Epithelial cell of proximal tubule (primary cell): ENCODE results near the gene DCAF8. TPM values are rescaled to one million over a fixed set of nuclear protein-coding genes. Genes with fewer than 3 reads are reported as not detected.
"Not testable (repeated sequence)": the region's sequence is repeated elsewhere in the genome, so short reads cannot be mapped to it uniquely, and the experiment has no call there.

Experiments used
- DNase-seq: peaks from one replicate; pipeline ENCODE4 v3.0.0-alpha.2; 2011; ENCODE audit warnings: low read depth
- H3K4me3 ChIP-seq: 2 replicates; pipeline ENCODE4 v1.5.1; 2011; ENCODE audit warnings: low read depth, mild to moderate bottlenecking, low read length
- total RNA-seq: library from RNA; depleted of rRNA; stranded (reverse); fragments of >200 nt; gene quantifications from 2 replicates; pipeline ENCODE4 v1.2.3, GENCODE V29; 2015
- TF ChIP-seq, protein P1 (sequence below): conservative IDR thresholded peaks from 2 replicates; pipeline ENCODE4 v1.5.1; 2012; ENCODE audit warnings: low read depth, mild to moderate bottlenecking, low read length

DCAF8 gene
- total RNA-seq, 1 donor from 2014 or later: 32.3 TPM

DNA sequence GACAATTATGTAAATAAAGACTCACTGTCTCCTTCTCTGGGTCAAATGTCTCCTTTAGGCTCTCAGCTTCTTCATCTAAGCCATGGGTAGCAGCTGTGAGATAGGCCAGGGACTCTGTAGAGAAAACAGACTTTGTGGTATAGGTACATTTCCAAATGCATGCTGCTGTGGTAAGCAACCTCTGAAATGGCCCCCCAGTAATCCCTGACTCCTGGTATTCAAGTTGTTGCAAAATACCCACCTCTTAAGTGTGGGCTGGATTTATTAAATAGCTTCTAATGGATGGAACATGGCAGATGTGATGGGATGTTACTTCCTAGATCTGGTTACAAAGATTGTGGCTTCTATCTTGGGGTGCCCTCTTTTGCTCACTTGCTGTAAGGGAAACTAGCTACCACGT, 33.7 kb upstream of the DCAF8 start:
- H3K4me3 ChIP-seq: no peak overlapping the region
- TF ChIP-seq, protein P1, sequence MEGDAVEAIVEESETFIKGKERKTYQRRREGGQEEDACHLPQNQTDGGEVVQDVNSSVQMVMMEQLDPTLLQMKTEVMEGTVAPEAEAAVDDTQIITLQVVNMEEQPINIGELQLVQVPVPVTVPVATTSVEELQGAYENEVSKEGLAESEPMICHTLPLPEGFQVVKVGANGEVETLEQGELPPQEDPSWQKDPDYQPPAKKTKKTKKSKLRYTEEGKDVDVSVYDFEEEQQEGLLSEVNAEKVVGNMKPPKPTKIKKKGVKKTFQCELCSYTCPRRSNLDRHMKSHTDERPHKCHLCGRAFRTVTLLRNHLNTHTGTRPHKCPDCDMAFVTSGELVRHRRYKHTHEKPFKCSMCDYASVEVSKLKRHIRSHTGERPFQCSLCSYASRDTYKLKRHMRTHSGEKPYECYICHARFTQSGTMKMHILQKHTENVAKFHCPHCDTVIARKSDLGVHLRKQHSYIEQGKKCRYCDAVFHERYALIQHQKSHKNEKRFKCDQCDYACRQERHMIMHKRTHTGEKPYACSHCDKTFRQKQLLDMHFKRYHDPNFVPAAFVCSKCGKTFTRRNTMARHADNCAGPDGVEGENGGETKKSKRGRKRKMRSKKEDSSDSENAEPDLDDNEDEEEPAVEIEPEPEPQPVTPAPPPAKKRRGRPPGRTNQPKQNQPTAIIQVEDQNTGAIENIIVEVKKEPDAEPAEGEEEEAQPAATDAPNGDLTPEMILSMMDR: no peak
- DNase-seq: no peak

DNA sequence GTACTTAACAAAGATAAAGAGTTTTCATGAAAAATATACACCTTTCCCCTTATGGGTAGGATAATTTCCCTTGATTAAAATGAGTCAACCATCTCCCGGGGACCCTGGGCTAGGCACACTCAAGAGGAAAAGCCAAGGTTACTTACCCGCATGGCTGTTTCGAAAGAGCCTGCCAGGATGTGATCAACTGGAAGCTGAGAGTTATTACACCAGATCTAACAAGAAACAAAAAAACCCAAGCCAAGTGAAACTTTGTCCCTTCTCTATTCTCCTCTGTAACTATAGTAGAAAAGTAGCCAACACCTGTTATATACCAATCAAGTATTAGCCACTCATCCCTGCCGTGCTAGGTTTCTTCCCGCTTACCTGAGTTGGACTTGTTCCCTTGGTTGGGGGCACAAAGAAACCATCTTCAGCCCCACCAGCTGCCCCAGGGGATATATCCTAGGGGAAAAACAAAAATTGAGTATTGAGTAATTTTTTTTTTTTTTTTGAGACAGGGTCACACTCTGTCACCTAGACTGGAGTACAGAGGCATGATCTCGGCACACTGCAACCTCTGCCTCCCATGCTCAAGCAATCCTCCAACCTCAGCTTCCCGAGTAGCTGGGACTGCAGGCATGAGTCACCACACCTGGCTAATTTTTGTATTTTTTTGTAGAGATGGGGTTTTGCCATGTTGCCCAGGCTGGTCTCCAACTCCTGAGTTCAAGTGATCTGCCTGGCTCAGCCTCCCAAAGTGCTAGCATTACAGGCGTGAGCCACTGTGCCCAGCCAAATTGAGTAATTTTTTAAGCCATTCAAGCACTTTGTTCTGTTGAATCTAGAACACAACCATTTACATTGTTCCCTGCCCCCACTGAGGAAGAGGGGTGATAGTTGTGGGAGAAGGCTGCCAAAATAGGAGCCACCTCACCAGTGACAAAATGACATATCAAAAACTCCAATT, 30.9 kb upstream of the DCAF8 start:
- H3K4me3 ChIP-seq: no peak overlapping the region
- no peak for DNase-seq
- TF ChIP-seq, protein P1: no peak

DNA sequence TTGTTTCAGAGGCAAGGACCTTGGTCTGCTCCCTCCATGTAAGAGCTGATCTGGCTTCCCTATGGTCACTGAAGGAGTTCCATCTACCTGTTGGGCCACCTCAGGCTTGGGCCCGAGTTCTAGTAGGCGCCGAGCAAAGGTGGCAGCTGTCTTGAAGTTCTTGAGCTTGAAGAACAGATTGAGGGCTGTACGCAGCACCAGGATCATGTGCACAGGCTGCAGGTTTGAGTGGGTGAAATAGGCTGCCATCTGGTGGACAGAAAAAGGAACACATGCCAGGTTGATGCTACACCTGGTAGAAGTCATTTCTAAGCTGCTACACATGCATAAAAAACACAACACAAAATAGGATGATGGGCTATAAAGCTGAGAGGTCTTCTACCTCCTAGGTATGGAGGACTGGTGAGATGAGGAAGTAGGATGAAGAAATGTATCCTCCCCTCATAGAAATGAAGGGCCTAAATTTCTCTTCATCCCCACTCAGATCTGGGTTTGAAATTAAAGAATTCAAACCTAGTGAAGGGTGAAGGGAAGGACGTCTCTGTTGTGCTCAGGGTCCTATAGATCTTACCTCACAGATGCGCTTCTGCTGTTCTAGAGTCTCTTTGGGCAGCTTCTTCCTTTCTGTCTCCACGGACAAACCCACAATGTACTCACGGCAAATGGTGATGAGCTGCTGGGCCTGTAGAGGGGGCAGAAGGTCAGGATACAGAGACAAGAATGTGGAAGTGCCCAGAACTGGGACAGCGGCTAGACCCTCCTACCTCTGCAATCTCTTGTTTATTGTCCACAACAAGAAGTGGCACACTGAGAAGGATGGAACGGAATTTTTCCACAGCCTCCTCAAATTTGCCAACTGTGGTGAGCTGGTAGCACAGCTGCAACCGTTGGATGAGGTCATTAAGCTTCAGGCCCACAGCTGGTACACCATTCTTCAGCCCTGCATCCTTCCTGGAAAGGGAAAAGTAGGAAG, 29.2 kb upstream of the DCAF8 start:
- H3K4me3 ChIP-seq: no peak overlapping the region
- TF ChIP-seq, protein P1: peak; percentile 79
- no peak for DNase-seq

DNA sequence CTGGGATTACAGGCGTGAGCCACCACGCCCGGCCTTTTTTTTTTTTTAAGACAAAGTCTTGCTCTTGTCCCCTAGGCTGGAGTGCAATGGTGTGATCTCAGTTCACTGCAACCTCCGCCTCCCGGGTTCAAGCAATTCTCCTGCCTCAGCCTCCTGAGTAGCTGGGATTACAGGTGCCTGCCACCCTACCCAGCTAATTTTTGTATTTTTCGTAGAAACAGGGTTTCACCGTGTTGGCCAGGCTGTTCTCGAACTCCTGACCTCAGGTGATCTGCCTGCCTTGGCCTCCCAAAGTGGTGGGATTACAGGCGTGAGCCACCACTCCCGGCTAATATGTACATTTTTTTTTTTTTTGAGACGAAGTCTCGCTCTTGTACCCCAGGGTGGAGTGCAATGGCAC, 25.4 kb upstream of the DCAF8 start:
- H3K4me3 ChIP-seq: not testable (repeated sequence)

DNA sequence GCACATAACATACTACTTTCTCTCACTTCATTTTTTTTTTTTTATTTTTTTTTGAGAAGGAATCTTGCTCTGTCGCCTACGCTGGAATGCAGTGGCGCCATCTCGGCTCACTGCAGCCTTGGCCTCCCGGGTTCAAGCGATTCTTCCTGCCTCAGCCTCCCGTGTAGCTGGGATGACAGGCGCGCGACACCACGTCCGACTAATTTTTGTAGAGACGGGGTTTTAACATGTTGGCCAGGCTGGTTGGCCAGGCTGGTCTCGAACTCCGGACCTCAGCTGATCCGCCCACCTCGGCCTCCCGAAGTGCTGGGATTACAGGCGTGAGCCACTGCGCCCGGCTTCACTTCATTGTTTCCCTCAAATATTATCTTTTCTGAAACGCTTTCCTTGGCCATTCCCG, 23.2 kb upstream of the DCAF8 start:
- no peak for DNase-seq
- TF ChIP-seq, protein P1: no peak
- peak overlapping the region; percentile 95 for H3K4me3 ChIP-seq

More for the DNA sequence above, 25.4 kb upstream of the DCAF8 start:
- not testable (repeated sequence) for DNase-seq

DNA sequence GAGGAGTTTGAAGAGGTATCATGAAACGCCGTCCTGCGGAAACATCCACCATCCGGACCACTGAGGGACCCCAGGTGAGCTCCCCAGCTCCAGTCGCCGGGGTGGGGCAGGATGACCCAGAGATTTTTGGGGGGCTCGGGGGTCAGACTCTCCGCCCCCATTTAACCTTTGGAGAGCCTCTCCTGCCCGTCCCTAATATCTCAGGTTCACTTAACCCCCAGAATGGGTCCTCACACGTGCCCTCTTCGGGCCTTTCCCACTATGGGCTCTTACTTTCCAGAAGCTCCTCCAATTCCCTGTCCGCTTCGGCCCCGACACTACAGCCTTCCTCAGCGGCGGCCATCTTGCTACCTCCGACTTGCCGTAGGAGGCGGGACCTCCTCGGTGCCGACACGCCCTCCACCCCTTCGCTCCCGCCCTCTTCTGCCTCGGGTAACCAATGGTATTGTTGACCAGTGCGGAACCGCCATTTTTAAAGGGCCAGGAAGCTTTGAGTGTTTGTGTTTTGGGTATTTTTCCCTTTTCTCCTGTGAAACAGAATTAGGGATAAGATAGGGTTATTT, 22.5 kb upstream of the DCAF8 start, which contains the start of gene PEX19:
Gene PEX19 (minus strand): TSS at position 352 of the 563 bp plus-strand sequence. CDS start 9 bp downstream, at position 343.
- DNase-seq: peak; percentile 47
- TF ChIP-seq, protein P1: no peak
- H3K4me3 ChIP-seq: peak within 1 kb of the TSS; percentile 95
